CD4-positive, alpha-beta T cell treated with Interleukin-17A for 1 hour (primary cell): ENCODE data around the gene CMIP.

Experiments used
- DNase-seq: peaks from one replicate; pipeline ENCODE4 v3.0.0-alpha.2; 2020

Gene CMIP

DNA sequence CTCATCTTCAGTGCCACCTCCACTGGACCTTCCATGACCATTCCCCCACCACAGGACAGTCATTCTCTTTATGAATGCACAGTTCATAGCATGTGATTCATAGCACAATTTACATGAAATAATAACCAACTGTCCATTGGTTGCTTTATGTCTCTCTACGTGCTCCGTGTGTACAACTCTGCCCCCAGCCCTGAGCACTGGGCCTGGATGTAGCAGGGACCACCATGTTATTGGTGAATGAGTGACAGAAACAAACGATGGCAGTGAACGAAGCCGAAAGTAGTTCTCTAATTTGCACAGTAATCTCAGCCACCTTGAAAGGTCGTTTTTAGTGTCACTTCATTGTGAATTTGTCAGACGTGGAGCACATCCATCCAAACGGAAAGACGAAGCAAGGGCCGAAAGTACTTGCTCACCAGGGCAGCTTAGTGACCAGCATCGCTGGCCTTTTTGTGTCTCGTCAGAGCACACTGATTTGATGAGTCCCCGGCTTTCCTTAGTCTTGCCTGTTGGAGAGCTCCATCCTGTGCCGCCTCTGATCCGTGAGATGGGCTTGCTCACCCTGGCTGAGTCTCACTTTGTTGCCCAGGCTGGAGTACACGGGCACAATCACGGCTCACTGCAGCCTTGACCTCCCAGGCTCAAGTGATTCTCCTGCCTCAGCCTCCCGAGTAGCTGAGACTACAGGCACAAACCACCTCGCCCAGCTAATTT is 95.3 kb downstream of the CMIP start:
- no peak for DNase-seq

DNA sequence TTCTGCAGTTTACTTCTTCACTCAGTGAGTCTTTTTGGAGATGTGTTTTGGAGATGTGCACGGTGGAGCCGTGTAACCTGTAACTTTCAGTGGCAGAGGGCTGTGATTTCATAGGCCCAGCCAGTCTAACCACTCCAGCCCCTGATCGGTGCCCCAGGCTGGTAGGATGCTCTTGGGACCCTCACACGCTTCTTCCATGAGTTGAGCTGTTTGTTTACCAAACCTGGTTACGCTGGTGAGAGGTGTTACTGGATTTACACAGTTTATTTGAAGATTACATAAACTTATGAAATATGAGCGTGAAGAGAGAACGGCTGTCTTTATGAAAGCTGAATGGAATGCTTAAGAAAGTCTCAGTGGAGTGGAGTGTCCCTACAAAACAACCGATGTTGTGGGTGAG is 96.7 kb downstream of the CMIP start:
- no peak for DNase-seq

DNA sequence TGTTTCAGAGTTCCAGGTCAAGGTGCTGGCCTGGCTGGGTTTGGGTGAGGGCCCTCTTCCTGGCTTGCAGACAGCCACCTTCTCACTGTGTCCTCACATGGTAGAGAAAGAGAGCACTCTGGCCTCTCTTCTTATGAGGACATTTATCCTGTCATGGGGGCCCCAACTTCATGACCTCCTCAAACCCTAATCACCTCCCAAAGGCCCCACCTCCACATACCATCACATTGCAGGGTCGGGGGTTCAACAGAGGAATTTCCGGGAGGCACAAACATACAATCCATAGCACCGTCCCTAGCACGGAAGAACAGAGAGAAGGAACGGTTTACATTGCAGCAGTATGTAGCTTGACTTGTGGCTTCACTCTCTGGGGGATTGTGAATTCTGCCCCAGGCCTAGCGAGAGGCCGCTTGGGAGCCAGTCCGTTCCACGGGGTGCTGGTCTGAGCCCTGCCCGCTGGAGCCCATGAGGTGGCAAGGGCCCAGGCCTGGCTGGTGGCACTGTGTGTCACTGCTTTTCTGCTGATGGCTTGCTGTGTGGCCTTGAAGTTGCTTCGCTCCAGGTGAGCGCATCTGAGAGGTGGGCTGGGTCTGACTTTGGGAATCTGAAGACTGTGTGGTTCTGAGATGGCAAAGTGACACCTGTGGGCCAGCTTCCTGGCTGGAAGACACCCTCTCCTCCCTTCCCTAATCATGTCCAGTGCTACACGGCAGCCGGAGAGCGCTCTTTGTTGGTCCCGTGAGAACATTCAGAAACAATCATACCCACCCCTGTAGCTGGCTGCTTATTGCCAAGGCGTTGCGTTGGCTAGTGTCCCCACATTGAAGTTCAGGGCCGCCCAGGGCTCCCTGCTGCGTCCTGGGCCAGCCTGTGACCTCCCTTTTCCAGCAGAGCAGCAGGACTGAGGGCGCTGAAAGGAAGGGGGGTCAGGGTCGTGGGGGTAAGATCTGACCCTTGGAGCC is 98.3 kb downstream of the CMIP start:
- no peak for DNase-seq

DNA sequence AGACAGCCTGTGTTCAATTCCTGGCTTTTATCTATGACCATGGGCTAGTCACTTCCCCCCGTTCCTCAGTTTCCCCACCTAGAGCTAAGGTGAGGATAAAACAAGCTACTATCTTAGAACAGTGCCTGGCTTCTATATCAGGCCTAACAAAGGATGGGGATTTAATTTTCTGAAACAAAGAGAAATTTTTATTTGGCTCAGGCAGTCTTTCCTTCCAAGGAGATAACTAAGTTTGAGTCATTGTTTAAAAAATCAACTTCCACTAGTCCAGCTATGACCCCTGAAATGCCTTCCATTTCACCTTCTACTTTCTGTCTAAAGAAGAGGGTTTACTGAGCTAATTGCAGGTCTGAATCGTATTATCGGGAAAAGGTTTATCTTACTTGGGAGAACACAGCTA is 99.0 kb downstream of the CMIP start:
- no peak for DNase-seq

DNA sequence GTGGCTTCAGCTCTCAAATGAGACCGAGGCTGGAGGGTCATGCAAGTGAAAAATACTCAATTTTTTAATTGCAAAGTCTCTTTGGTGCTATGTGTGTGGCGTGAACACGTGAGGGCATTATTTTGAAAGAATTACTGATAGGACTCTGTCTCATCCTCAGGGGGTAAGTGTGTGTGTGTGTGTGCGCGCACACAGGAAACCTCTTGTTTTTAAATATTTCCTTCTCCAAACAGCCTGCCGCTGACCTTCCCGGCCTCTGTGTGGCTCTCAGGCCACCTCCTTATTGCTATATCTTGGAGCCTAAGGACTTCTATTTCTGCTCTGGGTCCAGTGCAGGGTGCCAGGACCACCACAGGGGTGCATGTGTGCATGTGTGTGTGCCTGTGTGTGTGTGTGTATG is 99.7 kb downstream of the CMIP start:
- DNase-seq: no peak

DNA sequence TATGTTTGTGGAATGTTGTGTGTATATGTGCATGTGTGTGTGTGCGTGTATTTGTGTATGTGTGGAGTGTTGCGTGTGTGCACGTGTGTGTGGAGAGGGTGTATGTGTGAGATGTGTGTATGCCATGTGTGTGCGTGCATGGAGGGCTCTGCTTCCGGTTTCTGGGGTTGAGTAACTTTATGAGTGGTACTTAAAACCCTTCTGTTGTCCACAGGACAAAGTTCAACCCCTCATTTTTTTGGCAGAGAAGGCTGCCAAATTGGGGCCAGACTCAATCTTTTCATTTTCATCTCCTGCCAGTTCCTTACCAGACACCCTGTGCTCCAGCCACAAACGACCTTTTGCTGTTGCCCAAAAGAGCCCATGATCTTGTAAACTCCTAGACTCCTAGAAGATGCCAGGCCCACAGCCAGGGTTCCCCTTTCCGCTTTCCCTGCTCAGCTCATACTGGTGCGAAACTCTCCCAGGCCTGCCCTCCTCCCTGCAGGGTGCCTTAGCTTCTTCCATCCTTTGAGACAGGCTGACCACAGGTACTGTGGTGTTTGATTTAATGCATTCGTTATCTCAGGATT is 100.2 kb downstream of the CMIP start:
- DNase-seq: no peak

DNA sequence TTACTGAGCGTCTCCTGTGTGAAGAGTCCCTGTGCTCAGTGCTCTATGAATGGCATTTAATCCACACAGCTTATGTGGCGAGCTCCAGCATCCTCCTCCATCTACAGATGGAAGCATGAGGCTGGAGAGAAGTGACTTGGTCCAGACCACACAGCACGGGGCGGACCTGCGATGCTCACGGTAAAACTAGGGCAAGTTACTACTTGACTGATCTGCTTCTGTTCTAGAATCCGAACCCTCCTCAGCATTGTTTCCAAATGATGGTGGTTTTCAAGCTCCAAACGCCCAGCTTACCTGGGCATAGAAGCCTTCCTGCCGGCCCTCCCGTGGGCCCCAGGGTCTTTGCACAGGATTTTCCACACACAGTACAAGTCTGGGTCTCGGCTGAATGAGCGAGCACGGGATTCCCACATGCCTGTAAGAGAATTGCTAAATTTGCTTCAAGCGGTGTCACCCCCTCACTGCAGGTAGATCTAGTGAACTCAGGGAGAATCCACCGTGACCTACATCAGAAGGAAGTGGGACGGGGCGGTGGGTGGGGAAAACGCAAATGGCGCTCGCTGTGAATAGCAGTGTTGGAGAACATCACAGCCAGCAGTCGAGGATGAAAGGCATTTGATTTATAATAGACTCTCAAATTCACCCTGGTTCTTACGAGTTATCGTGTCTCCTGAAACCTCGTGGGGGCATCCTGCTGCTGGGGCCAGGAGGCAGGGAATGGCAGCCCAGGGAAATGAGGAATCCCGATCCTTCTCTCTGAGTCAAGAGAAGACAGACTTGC is 101.1 kb downstream of the CMIP start:
- DNase-seq: no peak

DNA sequence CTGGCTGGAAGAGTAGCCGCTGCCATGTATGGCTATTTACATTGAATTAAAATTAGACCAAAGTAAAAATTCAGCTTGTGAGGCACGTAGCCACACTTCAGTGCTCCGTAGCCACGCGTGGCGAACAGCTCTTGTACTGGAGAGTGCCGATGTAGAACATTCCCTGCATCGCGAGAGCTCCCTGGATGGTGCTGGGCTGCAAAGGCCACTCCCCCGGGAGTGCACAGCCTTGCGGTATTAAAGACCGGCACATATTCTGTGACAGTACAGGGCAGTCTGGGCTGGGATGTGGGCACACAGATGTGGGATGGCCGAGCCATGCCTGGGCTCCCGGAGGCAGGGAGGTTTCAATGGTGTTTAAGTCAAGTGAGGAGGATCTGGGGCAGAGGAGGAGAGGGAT is 102.2 kb downstream of the CMIP start:
- no peak for DNase-seq

DNA sequence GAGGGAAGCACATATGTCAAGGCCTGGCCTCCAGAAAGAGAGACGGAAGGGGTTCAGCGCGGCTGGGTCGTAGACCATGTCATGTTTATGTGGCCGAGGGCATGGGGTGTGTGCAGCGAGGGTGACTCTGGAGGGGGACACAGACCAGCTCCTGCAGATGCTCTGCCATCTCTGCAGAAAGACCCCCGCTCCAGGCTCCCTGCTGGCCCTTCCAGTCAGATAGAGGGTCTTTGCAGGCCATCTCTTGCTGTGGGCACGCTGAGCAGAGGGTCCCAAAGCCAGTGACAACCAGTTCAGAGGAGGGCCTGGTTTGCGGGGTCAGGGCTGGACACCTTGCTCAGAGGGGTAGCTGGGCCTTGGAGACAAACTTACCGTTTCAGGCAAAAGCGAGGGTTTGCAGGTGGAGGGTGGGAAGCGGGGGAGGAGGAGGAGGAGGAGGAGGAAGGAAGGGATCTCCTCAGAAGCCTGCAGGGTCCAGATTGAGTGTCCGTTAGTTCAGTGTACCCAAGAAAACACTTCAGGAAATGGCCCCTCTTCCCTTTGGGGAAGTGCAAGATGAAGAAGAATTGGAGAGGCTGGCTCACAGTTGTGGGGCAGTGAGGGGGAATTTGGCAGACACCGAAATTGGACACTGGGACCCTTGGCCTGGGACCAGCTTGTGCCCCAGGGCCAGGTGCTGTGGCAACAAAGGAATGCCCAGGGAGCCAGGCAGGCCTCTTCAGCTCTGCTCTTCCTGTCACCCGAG is 102.8 kb downstream of the CMIP start:
- DNase-seq: no peak

DNA sequence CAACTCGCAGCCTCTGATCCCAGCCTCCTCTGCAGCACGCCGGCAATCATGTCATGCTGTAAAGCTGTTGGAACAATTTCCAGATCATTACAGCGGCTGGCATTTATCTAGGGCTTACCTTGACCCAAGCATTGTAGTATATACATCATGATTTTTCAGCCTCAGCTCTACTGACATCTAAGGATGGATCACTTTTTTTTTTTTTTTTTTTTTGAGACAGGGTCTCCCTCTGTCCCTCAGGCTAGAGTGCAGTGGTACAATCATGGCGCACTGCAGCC is 103.3 kb downstream of the CMIP start:
- DNase-seq: no peak

DNA sequence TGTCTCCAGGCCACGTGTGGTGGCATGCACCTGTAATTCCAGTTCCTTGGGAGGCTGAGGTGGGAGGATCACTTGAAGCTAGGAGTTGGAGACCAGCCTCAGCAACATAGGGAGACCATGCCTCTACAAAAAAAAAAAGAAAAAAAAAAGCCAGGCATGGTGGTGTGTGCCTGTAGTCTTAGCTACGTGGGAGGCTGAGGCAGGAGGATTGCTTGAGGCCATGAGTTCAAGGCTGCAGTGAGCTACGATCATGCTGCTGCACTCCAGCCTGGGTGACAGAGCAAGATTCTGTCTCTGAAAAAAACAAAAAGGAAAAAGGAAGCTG is 103.9 kb downstream of the CMIP start:
- DNase-seq: no peak

DNA sequence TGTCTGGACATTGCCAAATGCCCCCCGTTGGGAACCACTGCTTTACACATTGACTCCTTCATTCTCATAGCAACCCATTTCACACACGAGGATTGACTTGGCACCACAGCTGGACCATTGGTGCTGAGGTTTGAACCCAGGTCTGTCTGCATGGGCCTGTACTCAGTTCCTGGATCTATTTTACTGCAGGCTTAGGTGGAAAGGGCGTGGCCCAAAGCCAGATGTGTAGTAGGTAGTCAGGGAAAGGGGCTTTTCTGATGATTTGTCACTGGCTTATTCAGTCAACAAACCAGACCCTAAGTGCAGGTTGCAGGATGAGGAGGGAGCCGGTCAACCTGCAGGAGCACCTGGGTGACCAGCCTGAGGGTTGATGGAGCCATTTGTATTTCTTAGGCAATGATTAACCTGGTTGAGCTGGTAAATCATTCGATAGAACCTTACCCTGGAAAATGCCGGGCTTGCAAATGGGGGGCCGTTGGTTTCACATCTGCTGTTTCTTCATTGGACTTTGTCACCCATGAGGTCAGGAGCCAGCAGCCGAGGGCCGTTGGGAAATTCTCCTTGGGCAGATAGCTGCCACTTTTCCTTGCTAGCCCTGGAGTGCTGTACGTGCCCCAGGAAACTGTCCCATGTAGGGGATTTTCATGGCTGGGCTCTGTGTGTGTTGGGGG is 104.4 kb downstream of the CMIP start:
- DNase-seq: no peak

DNA sequence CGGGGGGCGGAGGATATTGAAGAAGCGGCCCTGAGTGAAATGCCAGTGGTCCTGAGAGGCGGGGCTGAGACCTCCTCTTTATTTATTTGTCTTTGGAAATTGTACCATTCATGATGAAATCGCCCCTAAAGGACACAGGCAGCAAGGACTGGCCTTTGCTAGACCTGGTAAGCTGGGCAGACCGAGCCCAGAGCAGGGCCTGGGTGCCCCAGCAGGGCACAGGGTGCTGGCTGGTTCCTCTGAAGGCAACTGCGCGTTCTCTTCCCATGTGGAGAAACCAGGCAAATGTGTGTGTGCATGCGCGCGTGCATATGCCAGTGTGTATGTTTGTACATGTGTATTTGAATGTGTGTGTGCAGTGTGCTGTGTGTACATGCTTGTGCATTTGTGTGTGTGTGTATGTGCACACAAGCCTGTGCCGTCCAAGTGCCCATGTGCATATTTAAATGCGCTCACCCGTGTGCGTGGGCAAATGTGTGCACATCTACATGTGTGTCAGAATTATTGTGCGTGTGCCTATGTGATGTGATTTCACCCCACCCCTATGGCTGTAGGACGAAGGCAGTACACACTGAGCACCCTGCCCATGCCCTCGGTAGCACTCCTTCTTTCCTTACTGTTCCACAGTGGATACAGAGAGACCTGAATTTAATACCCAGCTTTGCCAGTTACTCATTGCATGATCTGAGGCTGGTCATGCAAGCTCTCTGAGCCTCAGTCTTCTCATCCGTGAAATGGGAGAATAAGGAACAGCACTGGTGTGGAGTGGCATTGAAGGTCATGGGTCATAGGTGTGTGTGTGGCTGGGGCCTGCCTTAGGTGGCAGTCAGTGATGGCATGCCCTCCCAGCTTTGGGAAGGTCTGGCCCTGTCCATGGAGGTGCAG is 105.2 kb downstream of the CMIP start:
- no peak for DNase-seq

DNA sequence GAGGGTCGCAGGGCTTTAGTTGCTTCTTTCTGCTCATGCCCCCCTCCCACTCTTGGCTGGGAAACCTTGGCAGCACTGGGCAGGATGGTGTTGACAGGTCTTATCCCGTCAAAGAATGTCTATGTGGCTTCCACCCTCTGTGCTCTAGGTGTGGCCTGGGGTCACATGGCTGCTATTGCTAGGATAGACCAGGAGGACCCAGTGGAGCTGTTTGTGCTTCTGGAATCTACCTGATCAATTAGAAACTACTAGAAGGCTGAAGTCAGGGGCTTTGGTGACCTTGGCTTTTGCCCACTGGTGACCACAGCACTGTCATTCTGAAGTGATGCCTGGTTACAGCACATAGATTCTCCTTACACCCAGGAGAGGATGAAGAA is 105.8 kb downstream of the CMIP start:
- DNase-seq: no peak

DNA sequence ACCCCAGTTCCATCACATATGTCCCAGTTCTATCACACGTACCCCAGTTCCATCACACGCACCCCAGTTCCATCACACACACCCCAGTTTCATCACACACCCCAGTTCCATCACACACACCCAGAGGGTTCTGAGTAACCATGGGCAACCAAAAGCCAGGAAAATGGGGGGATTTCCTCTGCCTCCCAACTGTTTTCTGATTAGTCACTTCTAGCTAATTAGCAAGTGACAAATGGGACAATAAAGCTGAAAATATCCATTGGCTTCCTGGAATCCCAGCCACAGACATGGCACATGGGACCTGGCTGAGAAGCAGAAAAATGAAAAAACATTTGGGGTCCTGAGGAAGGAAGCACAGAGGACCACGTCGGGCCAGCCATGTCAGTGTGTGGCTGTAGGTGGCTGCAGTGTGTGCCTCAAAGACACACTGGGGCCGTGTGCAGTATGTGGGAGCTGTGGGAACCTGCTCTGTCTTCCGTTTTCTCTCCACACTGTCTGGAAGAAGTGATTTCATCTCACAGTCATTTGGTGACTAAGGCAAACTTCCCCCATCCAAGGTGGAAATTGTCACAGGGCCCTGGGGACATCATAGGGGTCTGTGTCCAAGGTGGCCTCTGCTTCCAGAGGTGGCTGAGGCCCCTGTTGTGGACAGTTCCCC is 106.7 kb downstream of the CMIP start:
- DNase-seq: no peak

DNA sequence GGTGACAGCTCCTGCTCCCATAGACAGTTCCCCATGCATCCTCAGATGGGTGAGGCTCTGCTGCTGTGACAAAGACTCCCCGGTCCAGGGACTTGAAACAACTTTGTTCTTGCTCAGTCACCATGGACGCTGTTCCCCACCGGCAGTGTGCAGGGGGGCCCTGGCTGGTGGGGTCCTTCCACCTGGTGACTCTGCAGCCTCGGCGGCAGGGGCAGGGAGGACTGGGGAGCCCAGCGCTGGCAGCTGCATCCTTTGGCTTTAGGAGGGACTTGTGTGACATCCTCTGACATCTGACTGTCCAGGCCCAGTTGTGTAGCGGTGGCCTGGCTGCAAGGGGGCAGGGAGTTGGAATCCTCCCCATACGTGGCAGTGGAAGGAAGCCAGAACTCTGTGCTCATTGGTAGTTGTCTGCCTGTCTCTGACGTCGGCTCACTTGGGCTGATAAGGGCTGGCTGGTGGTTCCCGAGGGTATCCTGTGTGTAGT is 107.3 kb downstream of the CMIP start:
- no peak for DNase-seq

DNA sequence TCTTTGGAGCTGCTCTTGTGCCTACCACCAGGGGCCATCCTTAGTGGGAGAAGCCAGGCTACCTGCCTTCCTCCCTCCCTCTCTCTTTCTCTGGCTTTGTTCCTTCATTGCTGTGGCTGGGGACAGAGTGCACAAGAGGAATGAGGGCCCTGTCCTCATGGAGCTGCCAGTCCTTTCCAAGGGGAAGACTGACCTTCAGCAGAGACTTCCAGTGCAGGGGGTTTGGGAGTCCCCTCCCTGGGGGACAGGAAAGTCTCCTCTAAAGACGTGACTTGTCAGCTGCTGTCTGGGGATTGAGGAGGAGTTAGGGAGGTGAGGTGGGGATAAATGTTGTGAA is 108.1 kb downstream of the CMIP start:
- DNase-seq: no peak

DNA sequence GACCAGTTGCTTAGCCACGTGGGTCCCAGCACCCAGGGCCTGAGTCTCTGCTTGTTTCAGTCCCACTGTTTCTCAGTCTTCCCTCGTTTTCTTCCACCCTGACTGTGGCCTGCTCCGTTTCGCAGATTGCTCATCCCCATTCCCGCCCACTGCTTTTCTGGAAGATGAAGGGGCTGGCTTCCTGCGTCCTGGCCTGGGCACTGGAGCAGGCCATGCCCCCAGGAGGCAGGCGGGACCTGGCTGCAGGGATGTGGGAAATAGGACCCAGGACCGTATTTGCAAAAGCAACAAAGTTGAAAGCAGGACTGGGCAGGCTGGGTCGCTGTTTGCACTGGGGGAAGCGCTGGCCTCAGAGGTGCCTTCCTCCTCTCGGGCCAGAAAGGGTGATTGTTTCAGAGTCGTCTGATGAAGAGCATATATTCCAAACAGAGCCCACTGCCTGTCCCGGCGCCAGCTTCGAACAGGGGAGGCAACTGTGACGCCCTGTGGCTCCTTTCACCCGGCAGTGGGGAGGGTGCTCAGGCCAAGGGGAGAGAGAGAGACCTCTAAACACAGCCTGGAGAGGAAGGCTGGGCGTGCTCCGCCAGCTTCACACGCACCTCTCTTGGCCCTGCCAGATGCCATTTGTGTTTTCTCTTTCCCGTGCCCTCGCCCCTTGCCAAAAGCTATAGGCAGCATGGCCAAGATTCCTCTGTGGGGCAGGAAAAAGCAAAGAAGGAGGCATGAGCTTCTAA is 108.6 kb downstream of the CMIP start:
- no peak for DNase-seq

DNA sequence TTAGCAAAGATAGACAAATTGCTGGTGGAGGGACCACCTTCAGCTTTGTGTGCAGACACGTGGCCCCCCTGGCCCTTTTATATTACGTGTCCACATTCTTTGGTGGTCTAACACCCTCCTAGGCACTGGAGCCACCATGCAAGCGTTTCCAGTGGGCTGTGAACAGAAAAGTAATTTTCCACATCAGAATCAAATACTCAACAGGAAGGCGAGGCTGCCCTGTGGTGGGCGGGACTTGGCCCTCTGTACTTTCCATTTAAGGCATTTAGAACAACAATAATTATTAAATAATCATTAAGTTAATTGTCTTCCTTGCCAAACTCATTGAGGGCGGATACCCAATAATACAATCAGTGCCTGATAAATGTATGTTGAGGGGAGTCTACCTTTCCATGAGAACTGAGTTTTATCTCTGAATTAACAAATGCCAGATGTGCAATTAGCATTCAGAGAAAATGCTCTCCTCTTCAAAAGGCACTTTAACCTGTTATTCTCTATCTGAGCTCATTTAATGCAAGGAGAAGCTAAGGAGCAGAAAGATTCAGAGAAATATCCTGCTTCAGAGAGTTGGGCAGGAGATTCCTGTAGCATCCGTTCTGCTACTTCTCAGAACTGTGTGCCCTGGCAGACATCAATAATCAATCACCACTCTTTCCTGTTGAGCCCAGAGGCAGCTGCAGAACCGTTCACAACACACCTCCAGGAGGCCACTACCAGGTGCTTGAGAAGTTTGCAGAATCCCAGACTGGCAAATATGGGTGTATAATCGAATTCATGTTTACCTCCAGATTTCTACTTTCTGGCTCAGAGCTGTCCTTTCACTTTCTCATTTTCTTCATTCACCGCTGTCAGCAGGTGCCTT is 109.4 kb downstream of the CMIP start:
- no peak for DNase-seq
